HepG2 (cell line): Measurements from ENCODE around the gene MMP19. TPM values are rescaled to one million over a fixed set of nuclear protein-coding genes. Genes with fewer than 3 reads are reported as not detected.

Experiments used
- ATF7-NPFF ChIP-seq: sonication (generic); formaldehyde crosslinking; IDR thresholded peaks from 2 replicates; pipeline ENCODE4 v1.8.1; 2023; ENCODE audit warnings: mild to moderate bottlenecking, low read depth, missing genetic modification reagents, moderate library complexity
- ELF3 ChIP-seq: IDR thresholded peaks from 2 replicates; pipeline ENCODE4 v1.6.1; 2016; ENCODE audit warnings: missing genetic modification reagents, missing compliant biosample characterization
- NR2F6 ChIP-seq, 2 experiments: IDR thresholded peaks; 2 replicates each; pipeline ENCODE4 v1.6.1; 2016; ENCODE audit warnings: antibody characterized with exemption in 1 of 2, mild to moderate bottlenecking in 1 of 2
- PAWR ChIP-seq: sonication (generic); formaldehyde crosslinking; IDR thresholded peaks from 2 replicates; pipeline ENCODE4 v1.4.0; 2020; ENCODE audit warnings: missing genetic modification reagents, mild to moderate bottlenecking, borderline replicate concordance
- RBFOX2 ChIP-seq: fragments of 200-400 bp; formaldehyde crosslinking; IDR thresholded peaks from 2 replicates; pipeline ENCODE4 v1.6.1; 2017; ENCODE audit warnings: low read depth, mild to moderate bottlenecking, low read length
- SMAD3 ChIP-seq: sonication (generic); formaldehyde crosslinking; IDR thresholded peaks from 2 replicates; pipeline ENCODE4 v1.4.0; 2020; ENCODE audit warnings: missing genetic modification reagents
- SMARCE1 ChIP-seq: fragments of 450-650 bp; IDR thresholded peaks from 2 replicates; pipeline ENCODE4 v1.6.1; 2017; ENCODE audit warnings: borderline replicate concordance
- SOX5 ChIP-seq: IDR thresholded peaks from 2 replicates; pipeline ENCODE4 v1.6.1; 2016; ENCODE audit warnings: borderline replicate concordance
- SRSF9 ChIP-seq: fragments of 200-400 bp; formaldehyde crosslinking; IDR thresholded peaks from 2 replicates; pipeline ENCODE4 v1.6.1; 2018; ENCODE audit warnings: borderline replicate concordance, mild to moderate bottlenecking, low read depth, low read length; ENCODE audit not compliant: insufficient read depth, poor library complexity, severe bottlenecking
- THYN1 ChIP-seq: sonication (generic); formaldehyde crosslinking; IDR thresholded peaks from 2 replicates; pipeline ENCODE4 v1.8.1; 2023; ENCODE audit warnings: low read depth, mild to moderate bottlenecking, moderate library complexity, missing genetic modification reagents, borderline replicate concordance
- XRCC5 ChIP-seq: fragments of 200-400 bp; formaldehyde crosslinking; optimal IDR thresholded peaks from 2 replicates; pipeline ENCODE3; 2017; ENCODE audit warnings: mild to moderate bottlenecking, low read length
- ZBTB14 ChIP-seq: sonication (generic); formaldehyde crosslinking; IDR thresholded peaks from 2 replicates; pipeline ENCODE4 v1.4.0; 2020; ENCODE audit warnings: missing genetic modification reagents
- ZKSCAN5 ChIP-seq: sonication (generic); formaldehyde crosslinking; IDR thresholded peaks from 2 replicates; pipeline ENCODE4 v1.5.1; 2020; ENCODE audit warnings: mild to moderate bottlenecking, missing genetic modification reagents
- ZNF160 ChIP-seq: sonication (generic); formaldehyde crosslinking; IDR thresholded peaks from 2 replicates; pipeline ENCODE4 v1.8.0; 2022; ENCODE audit warnings: mild to moderate bottlenecking, inconsistent platforms, missing genetic modification reagents
- ZNF674 ChIP-seq: sonication (generic); formaldehyde crosslinking; IDR thresholded peaks from 2 replicates; pipeline ENCODE4 v1.5.0; 2020; ENCODE audit warnings: low read depth, mild to moderate bottlenecking, missing genetic modification reagents
- ZNF788 ChIP-seq: sonication (generic); formaldehyde crosslinking; IDR thresholded peaks from 2 replicates; pipeline ENCODE4 v1.5.0; 2020; ENCODE audit warnings: mild to moderate bottlenecking, missing genetic modification reagents, borderline replicate concordance
- ZNF792 ChIP-seq: IDR thresholded peaks from 2 replicates; pipeline ENCODE4 v1.6.1; 2016
- polyA plus RNA-seq, 8 experiments: library from polyadenylated mRNA; depleted of rRNA in 3 of 8; stranded (reverse) in 7 of 8; unstranded in 1 of 8; fragments of >200 nt; fragmentation: Illumina TruSeq in 4 of 8; extraction: Trizol in 4 of 8; gene quantifications; 2 replicates each; pipeline versions ENCODE4 v1.2.1 to v1.2.3, GENCODE V29; 2011 to 2016; ENCODE audit warnings: low read depth in 4 of 8, missing spikeins in 1 of 8, mixed read lengths in 1 of 8; ENCODE audit not compliant: insufficient read depth in 1 of 8
- total RNA-seq, 5 experiments: library from RNA; depleted of rRNA; stranded (reverse); fragments of >200 nt; fragmentation: Illumina TruSeq; extraction: Trizol; gene quantifications; 2 replicates each; pipeline ENCODE4 v1.2.3, GENCODE V29; 2016; ENCODE audit warnings: low read depth in 1 of 5
- TF ChIP-seq, protein P1 (sequence below): sonication (generic); formaldehyde crosslinking; IDR thresholded peaks from 2 replicates; pipeline ENCODE4 v1.5.0; 2020; ENCODE audit warnings: mild to moderate bottlenecking, missing genetic modification reagents
- TF ChIP-seq, protein P2 (sequence below): IDR thresholded peaks from 2 replicates; pipeline ENCODE4 v1.6.1; 2012; ENCODE audit warnings: inconsistent platforms
- TF ChIP-seq, protein P3 (sequence below), 2 experiments: sonication (generic) in 1 of 2; formaldehyde crosslinking in 1 of 2; IDR thresholded peaks; 2 replicates each; pipeline versions ENCODE4 v1.6.1 to v1.9.0; 2014 to 2022; ENCODE audit warnings: antibody characterized with exemption in 1 of 2, borderline replicate concordance in 1 of 2, inconsistent platforms in 1 of 2, low read depth in 1 of 2, missing genetic modification reagents in 1 of 2

The MMP19 gene
- total and polyA plus RNA-seq, 2 of the 13 experiments (the other 11 are each of a cell fraction or from before 2014, with no cell fraction given): 0.07 to 0.08 TPM

DNA sequence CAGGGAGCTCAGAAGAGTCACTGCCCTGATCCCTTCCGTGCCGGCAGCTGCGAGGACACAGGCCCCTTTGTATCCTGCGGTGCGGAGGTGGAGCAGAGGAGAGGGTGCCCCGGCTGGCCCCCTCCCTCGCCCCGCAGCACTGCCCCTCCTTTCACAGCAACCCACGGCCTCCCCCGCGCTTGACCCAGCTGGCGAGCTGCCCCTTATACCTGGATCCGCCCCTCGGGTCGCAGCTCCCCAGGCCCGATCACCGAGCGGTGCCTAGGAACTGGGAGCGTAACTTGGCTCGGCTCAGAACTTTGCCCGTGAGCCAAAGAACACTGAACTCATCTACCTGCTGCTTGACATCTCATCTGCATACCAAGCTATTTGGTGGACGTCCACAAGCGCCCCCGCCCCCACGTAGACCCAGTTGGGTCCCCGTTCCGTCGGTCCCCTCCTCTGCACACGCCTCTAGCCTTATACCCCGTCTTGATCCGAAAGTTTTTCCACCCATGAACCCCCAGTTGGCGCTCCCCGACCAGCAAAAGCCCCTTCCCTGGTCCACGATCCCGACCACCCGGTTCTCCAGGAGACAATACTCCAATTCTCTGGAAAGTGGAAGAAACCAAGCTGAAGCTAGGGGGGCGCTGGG, 12.7 kb downstream of the MMP19 start (continued):
- TF ChIP-seq ATF7-NPFF (no peak; the same call in 1 of the 2 replicates), ZNF792 (CRISPR knock-in tag) (no peak), ZNF674 (no peak), PAWR (CRISPR knock-in tag) (no peak), SRSF9 (no peak), ZNF788 (CRISPR knock-in tag) (no peak), XRCC5 (no peak), ZKSCAN5 (CRISPR knock-in tag) (0 out of 2 replicates have a peak, but pooled peaks have one; percentile 31), SMAD3 (CRISPR knock-in tag) (no peak), ELF3 (CRISPR knock-in tag) (no peak), SOX5 (CRISPR knock-in tag) (no peak), ZBTB14 (CRISPR knock-in tag) (no peak), THYN1 (no peak), ZNF160 (CRISPR knock-in tag) (no peak), SMARCE1 (no peak), NR2F6 (IDR thresholded peaks at IDR 0.05) (no peak), NR2F6 (CRISPR knock-in tag; IDR thresholded peaks at IDR 0.05) (0 out of 2 replicates have a peak, but pooled peaks have one; percentile 3), RBFOX2 (peak; percentile 82)
- TF ChIP-seq, protein P1, sequence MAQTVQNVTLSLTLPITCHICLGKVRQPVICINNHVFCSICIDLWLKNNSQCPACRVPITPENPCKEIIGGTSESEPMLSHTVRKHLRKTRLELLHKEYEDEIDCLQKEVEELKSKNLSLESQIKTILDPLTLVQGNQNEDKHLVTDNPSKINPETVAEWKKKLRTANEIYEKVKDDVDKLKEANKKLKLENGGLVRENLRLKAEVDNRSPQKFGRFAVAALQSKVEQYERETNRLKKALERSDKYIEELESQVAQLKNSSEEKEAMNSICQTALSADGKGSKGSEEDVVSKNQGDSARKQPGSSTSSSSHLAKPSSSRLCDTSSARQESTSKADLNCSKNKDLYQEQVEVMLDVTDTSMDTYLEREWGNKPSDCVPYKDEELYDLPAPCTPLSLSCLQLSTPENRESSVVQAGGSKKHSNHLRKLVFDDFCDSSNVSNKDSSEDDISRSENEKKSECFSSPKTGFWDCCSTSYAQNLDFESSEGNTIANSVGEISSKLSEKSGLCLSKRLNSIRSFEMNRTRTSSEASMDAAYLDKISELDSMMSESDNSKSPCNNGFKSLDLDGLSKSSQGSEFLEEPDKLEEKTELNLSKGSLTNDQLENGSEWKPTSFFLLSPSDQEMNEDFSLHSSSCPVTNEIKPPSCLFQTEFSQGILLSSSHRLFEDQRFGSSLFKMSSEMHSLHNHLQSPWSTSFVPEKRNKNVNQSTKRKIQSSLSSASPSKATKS (CRISPR knock-in tag): no peak; the same call in 1 of the 2 replicates
- TF ChIP-seq, protein P2, sequence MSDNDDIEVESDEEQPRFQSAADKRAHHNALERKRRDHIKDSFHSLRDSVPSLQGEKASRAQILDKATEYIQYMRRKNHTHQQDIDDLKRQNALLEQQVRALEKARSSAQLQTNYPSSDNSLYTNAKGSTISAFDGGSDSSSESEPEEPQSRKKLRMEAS: no peak; the same call in 1 of the 2 replicates
- TF ChIP-seq, protein P3, sequence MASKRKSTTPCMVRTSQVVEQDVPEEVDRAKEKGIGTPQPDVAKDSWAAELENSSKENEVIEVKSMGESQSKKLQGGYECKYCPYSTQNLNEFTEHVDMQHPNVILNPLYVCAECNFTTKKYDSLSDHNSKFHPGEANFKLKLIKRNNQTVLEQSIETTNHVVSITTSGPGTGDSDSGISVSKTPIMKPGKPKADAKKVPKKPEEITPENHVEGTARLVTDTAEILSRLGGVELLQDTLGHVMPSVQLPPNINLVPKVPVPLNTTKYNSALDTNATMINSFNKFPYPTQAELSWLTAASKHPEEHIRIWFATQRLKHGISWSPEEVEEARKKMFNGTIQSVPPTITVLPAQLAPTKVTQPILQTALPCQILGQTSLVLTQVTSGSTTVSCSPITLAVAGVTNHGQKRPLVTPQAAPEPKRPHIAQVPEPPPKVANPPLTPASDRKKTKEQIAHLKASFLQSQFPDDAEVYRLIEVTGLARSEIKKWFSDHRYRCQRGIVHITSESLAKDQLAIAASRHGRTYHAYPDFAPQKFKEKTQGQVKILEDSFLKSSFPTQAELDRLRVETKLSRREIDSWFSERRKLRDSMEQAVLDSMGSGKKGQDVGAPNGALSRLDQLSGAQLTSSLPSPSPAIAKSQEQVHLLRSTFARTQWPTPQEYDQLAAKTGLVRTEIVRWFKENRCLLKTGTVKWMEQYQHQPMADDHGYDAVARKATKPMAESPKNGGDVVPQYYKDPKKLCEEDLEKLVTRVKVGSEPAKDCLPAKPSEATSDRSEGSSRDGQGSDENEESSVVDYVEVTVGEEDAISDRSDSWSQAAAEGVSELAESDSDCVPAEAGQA (IDR thresholded peaks at IDR 0.05; ENCODE audit: low read depth): no peak
- TF ChIP-seq, protein P3 (CRISPR knock-in tag; IDR thresholded peaks at IDR 0.05; ENCODE audit: borderline replicate concordance): no peak
